GM21717 (cell line): ENCODE results near the gene PALM3.
"Not testable (repeated sequence)": the region's sequence is repeated elsewhere in the genome, so short reads cannot be mapped to it uniquely, and the experiment has no call there.

Source experiments
- ATAC-seq: cut with Tn5 transposase; IDR thresholded peaks from one replicate; pipeline ENCODE4 v1.9.1; 2021; ENCODE audit warnings: mild to moderate bottlenecking, moderate library complexity; ENCODE audit not compliant: unreplicated experiment

Gene PALM3

DNA sequence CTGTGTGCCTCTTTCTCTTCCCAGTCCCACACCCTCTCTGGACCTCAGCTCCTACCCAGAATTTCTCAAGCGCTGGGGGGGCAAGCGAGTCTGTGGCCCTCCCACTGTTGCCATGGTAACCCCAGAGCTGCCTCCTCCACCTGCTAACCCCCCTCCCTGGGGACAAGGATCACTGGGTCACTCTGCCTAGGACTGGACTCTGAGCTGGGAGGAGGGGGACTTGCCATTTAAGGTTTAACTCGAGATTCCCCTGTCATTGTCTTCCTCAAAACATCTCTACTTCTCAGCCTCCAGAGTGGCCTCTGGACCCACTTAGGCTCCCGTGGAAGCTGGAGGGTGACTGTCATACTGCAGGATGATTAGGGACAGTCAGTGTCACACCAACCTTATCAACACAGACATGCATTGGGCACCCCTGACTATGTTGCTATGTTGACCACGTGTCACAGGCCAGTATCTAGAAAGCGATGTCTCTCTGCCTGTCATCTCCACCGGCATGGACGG is 2.2 kb downstream of the PALM3 start:
- no peak for ATAC-seq

DNA sequence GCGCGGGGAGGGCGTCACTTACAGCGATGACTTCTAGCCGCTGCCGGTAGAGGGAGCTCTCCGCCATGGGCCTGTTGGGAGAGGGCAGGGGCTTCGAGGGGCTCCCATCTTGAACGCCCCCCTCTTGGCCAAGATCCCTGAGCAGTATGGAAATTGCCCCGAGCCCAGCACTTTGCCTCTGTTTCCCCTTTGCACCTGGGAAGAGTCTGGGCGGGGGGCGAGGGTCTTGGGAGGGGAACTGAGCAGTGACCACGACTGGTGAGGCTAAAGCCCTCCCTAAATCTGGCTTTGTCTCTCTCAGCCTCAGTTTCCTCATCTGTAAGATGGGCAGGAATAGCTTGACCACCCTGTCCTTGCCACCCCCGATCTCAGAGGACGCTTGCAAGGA is 2.8 kb downstream of the PALM3 start:
- ATAC-seq, result no peak

DNA sequence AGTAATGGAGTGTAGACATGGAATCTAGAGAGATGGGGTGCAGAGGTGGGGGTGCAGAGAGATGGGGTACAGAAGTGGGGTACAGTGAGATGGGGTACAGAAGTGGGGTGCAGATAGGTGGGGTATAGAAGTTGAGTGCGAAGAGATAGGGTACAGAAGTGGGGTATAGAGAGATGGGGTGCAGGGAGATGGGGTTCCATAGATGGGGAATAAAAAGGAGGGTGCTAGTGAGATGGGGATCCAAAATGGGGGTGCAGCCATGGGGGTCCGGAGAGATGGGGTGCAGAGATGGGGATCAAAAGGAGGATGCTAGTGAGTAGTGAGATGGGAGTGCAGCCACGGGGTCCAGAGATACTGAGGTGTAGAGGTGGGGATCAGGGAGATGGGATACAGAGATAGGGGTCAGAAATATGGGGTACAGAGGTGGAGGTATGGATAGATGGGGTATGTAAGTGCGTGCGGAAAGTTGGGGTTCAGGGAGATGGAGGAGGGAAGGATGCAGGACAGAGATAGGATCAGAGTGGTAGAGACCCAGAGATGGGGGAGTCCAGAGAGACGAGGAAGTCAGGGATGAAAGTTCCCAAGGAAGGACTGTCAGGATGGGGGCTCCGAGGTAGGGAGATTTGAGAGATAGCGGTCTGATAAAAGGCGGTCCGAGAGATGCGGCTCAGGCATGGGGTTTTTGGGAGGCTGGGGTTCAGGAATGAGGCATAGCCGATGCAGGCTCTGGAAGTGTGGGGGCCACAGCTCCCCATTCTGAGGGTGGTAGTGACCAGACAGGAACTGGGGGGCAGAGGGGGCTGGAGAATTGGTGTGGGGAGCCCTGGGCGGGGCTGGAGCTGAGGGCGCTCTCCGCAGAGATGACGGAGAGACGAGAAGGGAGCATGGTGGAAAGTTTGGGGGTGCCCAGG is 3.4 kb downstream of the PALM3 start:
- ATAC-seq, result no peak

DNA sequence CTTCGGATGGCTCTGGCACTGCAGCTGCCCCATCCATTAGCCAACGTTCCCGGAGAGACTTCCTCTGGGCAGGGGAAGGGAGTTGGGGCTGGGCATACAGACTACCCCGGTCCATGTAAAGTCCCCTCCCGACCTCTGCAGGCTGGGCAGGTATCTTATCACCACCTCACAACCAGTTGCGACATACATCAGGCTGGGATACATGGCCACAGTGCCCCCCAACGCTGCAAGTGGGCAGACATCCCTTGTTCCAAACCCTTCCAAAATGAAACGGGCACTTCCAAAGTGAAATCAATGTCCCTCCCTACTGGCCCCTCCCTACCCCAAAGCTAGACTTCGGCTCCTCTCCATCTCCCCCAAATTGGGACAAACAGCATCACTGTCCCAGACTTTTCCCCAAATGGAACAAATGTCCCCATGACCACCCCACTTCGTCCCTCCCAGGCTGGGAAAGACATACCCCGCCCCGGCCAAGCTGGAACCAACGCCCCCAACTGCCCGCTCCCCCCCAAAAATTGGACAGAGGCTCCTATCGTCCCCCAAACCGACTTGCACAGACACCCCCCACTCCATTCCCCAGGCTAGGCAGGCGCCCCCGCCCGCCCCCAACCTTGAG is 5.0 kb downstream of the PALM3 start:
- ATAC-seq, result no peak

DNA sequence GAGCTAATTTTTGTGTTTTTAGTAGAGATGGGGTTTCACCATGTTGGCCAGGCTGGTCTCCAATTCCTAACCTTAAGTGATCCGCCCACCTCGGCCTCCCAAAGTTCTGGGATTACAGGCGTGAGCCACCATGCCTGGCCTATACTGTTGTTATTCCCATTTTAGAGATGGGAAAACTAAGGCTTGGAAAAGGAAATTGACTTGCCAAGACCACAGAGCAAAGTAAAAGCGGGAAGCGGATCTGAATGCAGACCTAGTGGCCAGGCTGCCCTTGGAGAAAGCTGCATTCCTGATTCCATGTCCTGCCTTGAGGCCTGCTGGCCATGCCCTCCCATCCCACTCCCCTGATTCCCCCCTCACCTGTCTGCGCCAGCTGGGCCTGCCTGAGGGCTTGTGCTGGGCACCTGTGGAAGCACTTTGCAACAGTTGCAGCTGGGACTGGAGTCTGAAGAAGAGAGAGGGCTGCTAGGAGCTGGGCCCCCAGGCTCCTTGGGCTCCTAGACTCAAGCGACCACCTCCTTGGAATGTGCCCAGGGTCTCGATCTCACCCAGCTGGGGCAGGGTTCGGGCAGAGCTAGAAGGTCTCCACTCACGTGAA is 5.7 kb downstream of the PALM3 start:
- no peak for ATAC-seq

DNA sequence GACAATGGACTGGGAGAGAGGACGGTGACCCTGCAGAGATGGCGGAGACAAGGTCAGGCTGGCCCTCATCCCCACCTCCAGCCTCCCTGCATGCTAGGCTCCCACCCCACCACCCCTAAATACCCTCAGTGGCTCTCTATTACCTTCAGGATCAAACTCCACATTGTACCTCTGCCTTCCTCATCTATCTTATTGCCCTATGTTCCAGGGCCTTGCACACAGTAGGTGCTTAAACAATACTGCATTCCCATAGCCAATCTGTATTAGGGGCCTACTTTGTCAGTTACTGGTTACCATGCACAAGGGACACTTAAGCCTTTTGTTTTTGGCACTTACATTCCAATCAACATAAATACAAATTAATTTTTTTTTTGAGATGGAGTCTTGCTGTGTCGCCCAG is 6.5 kb downstream of the PALM3 start:
- no peak for ATAC-seq

DNA sequence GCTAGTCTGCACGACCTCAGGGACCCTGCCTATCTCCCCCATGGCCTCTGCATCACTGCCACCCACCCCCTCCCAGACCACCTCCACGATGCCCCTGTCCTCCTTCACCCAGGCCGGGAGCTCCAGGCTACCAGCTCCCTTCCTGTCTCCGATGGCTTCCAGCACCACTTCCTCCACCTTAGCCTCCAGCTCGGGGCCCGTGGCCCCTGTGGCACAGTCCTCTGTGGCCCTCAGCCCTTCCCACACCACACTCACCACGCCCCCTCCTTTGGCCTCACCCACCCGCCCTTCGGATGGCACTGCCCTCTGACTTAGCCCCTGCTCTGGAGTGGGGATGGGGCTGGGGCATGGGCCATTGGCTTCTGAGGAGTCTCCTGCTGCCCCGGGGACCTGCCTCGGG is 7.2 kb downstream of the PALM3 start:
- ATAC-seq, result no peak

DNA sequence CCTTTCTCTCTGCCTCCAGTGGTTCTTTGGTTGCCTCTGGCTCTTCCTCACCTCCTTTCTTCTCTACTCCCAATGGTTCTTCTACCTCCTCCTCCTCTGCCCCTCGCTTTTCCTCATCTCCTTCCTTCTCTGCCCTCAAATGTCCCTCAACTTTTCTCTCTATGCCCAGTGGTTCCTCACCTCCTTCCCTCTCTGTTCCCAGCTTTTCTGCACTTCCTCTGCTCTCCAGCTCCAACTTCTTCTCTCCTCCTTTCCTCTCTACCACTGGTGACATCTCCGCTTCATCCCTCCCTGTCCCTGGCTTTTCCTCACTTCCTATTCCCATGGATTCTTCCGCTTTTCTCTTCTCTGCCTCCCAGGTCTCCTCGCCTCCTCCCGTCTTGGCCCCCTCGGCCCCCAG is 7.8 kb downstream of the PALM3 start:
- no peak for ATAC-seq

DNA sequence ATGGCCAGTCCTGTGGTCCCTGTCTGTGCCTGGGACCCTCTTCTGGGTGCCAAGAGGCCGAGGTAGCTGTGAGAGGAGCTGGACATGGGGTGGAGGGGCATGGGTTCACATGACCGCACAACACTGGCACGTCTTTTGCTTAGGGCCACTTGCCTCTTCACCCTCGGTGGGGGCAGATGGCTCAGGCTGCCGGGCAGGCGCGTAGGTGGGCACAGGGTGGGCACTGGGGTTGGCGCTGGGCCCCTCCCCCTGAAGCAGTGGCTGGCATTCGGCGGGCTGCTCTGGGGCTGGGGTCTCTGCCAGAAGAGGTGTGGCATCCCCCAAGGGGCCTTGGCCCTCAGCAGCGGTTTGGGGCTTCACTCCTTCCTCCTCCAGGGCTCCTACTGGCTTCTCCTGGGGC is 8.4 kb downstream of the PALM3 start:
- no peak for ATAC-seq

DNA sequence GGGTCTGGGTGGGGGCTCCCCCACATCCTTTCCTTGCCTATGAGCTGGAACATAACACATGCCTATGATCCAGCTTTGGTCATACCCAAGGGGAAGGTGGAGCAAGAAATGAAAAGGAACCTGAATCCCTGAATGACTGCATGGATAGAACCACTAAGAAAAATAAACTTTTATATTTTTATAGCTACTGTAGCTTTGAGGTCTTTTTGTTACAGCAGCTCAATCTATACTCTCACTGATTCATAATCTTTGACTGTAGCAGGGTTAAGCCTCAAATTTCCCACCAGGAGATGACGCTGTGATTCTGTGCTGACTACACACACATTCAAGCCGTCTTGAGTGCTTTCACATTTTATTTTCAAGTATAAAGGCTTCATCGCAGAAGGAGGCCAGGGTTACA is 8.8 kb downstream of the PALM3 start:
- no peak for ATAC-seq

DNA sequence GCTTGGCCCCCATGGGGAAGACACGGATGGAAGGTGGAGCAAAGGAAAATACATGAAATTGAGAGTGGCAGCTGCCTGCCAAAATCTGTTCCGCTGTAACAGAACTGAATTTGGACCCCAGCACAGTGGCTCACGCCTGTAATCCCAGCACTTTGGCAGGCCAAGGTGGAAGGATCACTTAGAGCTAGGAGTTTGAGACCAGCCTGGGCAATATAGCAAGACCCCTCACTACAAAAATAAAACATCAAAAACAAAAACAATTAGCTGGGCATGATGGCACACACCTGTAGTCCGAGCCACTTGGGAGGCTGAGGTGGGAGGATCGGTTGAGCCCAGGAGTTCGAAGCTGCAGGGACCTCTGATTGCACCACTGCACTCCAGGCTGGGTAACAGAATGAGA is 9.4 kb downstream of the PALM3 start:
- ATAC-seq, result no peak

DNA sequence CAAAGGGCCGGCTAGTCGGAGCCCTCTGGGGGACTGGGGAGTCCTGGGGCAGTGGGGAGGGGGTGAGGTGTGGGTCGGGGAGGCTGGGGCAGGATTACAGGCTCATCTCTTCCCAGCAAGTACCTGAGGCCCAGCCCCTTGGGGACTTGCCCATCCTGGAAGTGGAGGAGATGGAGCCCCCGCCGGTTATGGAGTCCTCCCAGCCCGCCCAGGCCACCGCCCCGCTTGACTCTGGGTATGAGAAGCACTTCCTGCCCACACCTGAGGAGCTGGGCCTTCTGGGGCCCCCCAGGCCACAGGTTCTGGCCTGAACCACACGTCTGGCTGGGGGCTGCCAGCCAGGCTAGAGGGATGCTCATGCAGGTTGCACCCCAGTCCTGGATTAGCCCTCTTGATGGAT is 9.9 kb downstream of the PALM3 start:
- no peak for ATAC-seq

DNA sequence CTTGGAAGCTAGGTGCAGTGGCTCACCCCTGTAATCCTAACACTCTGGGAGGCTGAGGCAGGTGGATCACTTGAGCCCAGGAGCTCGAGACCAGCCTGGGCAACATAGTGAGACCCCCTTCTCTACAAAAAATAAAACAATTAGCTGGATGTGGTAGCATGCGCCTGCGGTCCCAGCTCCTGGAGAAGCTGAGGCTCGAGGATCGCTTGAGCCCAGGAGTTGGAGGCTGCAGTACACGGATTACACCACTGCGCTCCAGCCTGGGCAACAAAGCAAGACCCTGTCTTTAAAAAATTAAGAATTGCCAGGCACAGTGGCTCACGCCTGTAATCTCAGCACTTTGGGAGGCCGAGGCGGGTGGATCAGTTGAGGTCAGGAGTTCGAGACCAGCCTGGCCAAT is 10.9 kb downstream of the PALM3 start:
- not testable (repeated sequence) for ATAC-seq

DNA sequence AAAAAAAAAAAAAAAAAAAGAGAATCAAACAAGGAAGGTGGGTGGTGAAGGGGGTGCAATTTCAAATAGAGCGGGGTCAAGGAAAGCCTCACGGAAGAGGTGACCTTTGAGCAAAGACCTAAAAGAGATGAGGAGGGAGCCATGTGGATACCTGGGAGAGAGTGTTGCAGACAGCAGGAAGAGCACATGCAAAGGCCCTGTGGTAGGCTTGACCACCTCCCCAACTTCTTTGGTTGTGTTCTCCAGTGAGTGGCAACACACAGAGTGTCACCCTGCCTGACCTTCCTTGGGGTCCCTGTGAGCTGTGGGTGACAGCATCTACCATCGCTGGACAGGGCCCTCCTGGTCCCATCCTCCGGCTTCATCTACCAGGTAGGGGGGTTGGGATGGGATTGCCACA is 11.4 kb downstream of the PALM3 start:
- no peak for ATAC-seq

DNA sequence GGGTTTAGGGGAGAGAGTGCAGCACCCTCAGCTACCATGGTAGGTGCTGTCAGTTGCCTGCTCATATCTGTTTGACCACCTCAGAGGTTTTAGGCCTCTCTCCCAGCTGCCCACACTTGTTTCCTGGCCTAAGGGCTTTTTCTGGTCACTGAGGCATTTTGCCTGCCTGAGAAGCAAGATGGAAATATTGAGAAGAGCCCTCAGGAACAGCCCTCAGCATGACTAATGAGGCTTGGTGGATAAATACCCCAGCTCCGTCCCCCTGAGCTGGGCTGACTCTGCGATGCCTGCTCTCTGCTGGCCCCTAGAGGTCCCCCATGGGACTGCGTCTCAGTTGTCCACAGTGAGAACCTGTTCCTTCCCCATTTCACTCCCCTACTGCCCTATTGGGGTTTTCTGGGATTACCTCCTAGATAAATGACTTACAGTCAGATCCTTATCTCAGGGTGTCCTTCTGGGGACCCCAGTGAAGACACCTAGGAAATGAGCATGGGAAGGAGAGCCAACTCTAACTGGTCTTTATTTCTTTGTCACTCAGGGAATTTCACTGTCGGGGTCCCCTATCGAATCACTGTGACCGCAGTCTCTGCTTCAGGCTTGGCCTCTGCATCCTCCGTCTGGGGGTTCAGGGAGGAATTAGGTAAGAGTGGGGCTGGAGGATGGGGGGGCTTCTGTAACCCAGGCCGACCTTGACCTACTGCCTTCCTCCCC is 13.3 kb downstream of the PALM3 start:
- ATAC-seq, result no peak

DNA sequence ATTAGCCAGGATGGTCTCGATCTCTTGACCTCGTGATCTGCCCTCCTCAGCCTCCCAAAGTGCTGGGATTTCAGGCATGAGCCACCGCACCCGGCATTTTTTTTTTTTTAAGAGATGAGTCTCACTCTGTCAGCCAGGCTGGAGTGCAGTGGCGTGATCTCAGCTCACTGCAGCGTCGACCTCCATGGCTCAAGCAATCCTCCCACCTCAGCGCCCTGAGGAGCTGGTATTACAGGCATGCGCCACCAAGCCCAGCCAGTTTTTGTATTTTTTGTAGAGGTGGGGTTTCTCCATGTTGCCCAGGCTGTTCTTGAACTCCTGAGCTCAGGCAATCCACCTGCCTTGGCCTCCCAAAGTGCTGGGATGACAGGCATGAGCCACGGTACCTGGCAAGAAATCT is 14.0 kb downstream of the PALM3 start:
- not testable (repeated sequence) for ATAC-seq

DNA sequence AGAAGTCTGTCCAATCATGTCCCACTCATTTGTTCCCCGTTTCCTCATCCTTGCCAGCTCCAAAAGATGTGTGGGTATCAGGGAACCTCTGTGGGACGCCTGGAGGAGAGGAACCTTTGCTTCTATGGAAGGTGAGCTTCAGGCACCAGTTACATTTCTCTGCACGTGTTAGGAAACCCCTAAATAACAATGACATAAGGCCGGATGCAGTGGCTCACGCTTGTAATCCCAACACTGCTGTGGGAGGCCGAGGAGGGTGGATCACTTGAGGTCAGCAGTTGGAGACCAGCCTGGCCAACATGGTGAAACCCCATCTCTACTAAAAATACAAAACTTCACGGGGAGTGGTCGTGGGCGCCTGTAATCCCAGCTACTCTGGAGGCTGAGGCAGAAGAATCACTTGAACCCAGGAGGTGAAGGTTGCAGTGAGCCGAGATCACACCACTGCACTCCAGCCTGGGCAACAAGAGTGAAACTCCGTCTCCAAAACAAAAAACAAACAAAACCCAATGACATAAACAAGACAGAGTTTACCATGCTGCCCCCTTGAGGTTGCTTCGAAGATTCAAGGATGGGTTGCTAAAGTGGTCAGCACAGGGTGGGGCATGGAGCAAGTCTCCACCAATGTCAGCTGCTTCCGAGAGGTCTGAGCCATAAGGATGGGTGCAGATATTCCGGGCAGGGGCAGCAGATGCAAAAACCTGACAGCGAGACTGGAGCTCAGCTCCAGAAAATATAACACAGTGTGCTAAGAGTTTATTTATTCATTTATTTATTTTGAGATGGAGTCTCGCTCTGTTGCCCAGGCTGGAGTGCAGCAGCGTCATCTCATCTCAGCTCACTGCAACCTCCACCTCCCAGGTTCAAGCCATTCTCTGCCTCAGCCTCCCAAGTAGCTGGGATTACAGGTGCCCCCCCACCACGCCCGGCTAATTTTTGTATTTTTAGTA is 18.9 kb downstream of the PALM3 start:
- not testable (repeated sequence) for ATAC-seq

DNA sequence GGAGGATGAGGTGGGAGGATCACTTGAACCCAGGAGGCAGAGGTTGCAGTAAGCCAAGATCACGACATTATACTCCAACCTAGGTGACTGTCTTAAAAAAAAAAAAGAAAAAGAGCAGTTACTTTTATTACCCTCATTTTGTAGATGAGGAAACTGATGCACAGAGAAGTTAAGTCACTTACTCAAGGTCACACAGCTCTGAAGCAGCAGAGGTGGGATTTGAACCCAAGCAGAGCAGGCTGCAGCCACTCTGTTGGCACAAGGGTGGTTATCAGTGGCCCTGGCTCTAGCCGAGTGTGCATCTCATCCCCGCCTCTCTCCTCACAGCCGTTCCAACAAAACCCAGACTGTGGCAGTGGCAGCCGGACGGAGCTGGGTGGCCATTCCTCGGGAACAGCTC is 22.7 kb downstream of the PALM3 start:
- ATAC-seq, result no peak

DNA sequence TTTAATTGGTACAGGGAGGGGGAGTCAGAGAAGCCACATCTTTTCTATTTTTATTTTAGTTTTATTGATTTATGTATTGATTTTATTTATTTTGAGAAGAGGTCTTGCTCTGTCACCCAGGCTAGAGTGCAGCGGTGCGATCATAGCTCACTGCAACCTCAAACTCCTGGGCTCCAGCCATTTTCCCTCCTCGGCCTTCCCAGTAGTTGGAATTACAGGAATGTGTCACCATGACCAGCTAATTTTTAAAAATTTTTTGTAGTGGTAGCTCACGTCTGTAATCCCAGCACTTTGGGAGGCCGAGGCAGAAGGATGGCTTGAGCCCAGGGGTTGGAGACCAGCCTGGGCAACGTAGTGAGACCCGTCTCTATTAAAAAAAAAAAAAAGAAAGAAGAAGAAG is 26.2 kb downstream of the PALM3 start:
- ATAC-seq, result no peak

DNA sequence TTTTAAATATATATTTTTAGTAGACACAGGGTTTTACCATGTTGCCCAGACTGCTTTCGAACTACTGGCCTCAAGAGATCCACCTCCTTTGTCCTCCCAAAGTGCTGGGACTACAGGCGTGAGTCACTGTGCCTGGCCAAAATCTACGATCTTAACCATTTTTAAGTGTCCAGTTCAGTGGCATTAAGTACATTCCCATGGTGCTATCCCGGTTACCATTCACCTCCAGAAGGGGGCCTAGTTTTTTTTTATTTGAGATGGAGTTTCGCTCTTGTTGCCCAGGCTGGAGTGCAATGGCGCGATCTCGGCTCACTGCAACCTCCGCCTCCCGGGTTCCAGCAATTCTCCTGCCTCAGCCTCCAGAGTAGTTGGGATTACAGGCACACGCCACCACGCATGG is 26.7 kb downstream of the PALM3 start:
- not testable (repeated sequence) for ATAC-seq
